B cell (primary cell): Measurements from ENCODE around the gene NCK2. TPM values are rescaled to one million over a fixed set of nuclear protein-coding genes. Genes with fewer than 3 reads are reported as not detected.

Experiments
- ATAC-seq: fragments of 200-7000 bp; cut with Tn5 transposase; one replicate; pipeline ENCODE4 v1.10.0; 2021; ENCODE audit warnings: low read depth, mild to moderate bottlenecking, moderate number of reproducible peaks, moderate library complexity
- CTCF ChIA-PET: fragments of 350-600 bp; sonication (Branson Sonifier 250); formaldehyde crosslinking; loops from one replicate; lab custom pipeline; 2021; ENCODE audit warnings: antibody characterized with exemption, inconsistent platforms; lab: Charles Lee
- POLR2A ChIA-PET: fragments of 350-600 bp; sonication (Branson Sonifier 250); formaldehyde crosslinking; loops from one replicate; lab custom pipeline; 2021; ENCODE audit warnings: antibody characterized with exemption; lab: Charles Lee
- DNase-seq: peaks from one replicate; pipeline ENCODE4 v3.0.0; 2013
- H2AFZ ChIP-seq: 2 replicates; pipeline ENCODE4 v1.6.1; 2012; ENCODE audit warnings: mild to moderate bottlenecking, low read depth, low read length; ENCODE audit not compliant: insufficient read depth, poor library complexity, severe bottlenecking
- H3K27ac ChIP-seq, 2 donors: 1 replicate in 1 of 2; 2 replicates in 1 of 2; pipeline ENCODE4 v1.5.1; 2012 to 2013; ENCODE audit warnings: low read length in 2 of 2, mild to moderate bottlenecking in 2 of 2, moderate library complexity in 1 of 2
- H3K27me3 ChIP-seq, 4 experiments: fragments of 200-600 bp in 1 of 4; sonication (generic) in 1 of 4; replicated peaks in 1 of 4; 1 replicate in 2 of 4; 2 replicates in 2 of 4; pipeline versions ENCODE4 v1.6.1 to v1.7.0; 2013 to 2016; ENCODE audit warnings: low read length in 3 of 4, mild to moderate bottlenecking in 2 of 4, mixed read lengths in 1 of 4, moderate library complexity in 1 of 4; ENCODE audit not compliant: insufficient read depth in 4 of 4, control insufficient read depth in 3 of 4; ENCODE audit errors: control extremely low read depth in 1 of 4
- H3K36me3 ChIP-seq, 2 experiments: replicated peaks in 1 of 2; 1 replicate in 1 of 2; 2 replicates in 1 of 2; pipeline versions ENCODE4 v1.6.1 to v1.7.1; 2013; ENCODE audit warnings: low read length in 1 of 2; ENCODE audit not compliant: insufficient read depth in 2 of 2, control insufficient read depth in 1 of 2; ENCODE audit errors: control extremely low read depth in 1 of 2, extremely low read depth in 1 of 2
- H3K4me1 ChIP-seq, 2 donors: fragments of 200-600 bp in 1 of 2; sonication (generic) in 1 of 2; 1 replicate in 1 of 2; 2 replicates in 1 of 2; pipeline versions ENCODE4 v1.5.1 to v1.6.1; 2013 to 2017; ENCODE audit warnings: low read length in 2 of 2; ENCODE audit not compliant: control insufficient read depth in 2 of 2, insufficient read depth in 2 of 2
- H3K4me2 ChIP-seq: replicated peaks from 2 replicates; pipeline ENCODE3; 2012; ENCODE audit warnings: mild to moderate bottlenecking, low read depth, low read length; ENCODE audit not compliant: poor library complexity, severe bottlenecking
- H3K4me3 ChIP-seq, 5 experiments: fragments of 200-600 bp in 1 of 5; sonication (generic) in 1 of 5; 1 replicate in 3 of 5; 2 replicates in 2 of 5; pipeline versions ENCODE4 v1.5.1 to v1.7.0; 2011 to 2016; ENCODE audit warnings: low read length in 4 of 5, mild to moderate bottlenecking in 4 of 5, low read depth in 2 of 5, control low read depth in 1 of 5, moderate library complexity in 1 of 5; ENCODE audit not compliant: insufficient read depth in 1 of 5; ENCODE audit errors: control extremely low read depth in 1 of 5, extremely low read depth in 1 of 5
- H3K79me2 ChIP-seq: fragments of 200-600 bp; sonication (generic); one replicate; pipeline ENCODE4 v1.6.0; 2016; ENCODE audit warnings: low read length; ENCODE audit not compliant: control insufficient read depth, insufficient read depth
- H3K9ac ChIP-seq: fragments of 200-600 bp; sonication (generic); 2 replicates; pipeline ENCODE4 v1.6.1; 2017; ENCODE audit warnings: mild to moderate bottlenecking, low read length, moderate library complexity
- H3K9me3 ChIP-seq, 3 donors: one replicate each; pipeline versions ENCODE4 v1.6.1 to v1.7.1; 2013; ENCODE audit warnings: low read length in 2 of 3; ENCODE audit not compliant: control insufficient read depth in 2 of 3, insufficient read depth in 1 of 3; ENCODE audit errors: control extremely low read depth in 1 of 3
- H4K20me1 ChIP-seq: 2 replicates; pipeline ENCODE4 v1.6.0; 2012; ENCODE audit warnings: mild to moderate bottlenecking, low read length; ENCODE audit not compliant: insufficient read depth, control insufficient read depth, poor library complexity, severe bottlenecking
- H3K27ac Mint-ChIP-seq: one replicate; pipeline ENCODE4 v1.8.0; 2021; ENCODE audit warnings: mixed read lengths
- H3K27me3 Mint-ChIP-seq: one replicate; pipeline ENCODE4 v1.8.0; 2021; ENCODE audit warnings: mixed read lengths
- H3K4me1 Mint-ChIP-seq: one replicate; pipeline ENCODE4 v1.8.0; 2021; ENCODE audit warnings: mixed read lengths
- H3K4me3 Mint-ChIP-seq: one replicate; pipeline ENCODE4 v1.8.0; 2021; ENCODE audit warnings: mixed read lengths
- H3K9me3 Mint-ChIP-seq: one replicate; pipeline ENCODE4 v1.8.0; 2022; ENCODE audit warnings: mixed read lengths; ENCODE audit not compliant: insufficient read depth
- EZH2 ChIP-seq: IDR thresholded peaks from 2 replicates; pipeline ENCODE4 v1.6.1; 2012; ENCODE audit warnings: borderline replicate concordance, low read depth, mild to moderate bottlenecking, moderate library complexity, low read length; ENCODE audit not compliant: insufficient read depth, poor library complexity, severe bottlenecking
- WGBS: methylation state at CpG from one replicate; pipeline ENCODE4 v1.1.5; 2013; ENCODE audit warnings: missing lambda C conversion rate; ENCODE audit not compliant: insufficient coverage; 5-methylcytosine and 5-hydroxymethylcytosine counted together
- intact Hi-C: fragments of 100-400 bp; cut with micrococcal nuclease; formaldehyde crosslinking; loops from one replicate; pipeline ENCODE4 v1.10.0; 2022
- polyA plus RNA-seq: library from polyadenylated mRNA; depleted of rRNA; stranded (reverse); fragments of >200 nt; gene quantifications from 2 replicates; pipeline ENCODE4 v1.2.3, GENCODE V29; 2012
- total RNA-seq, 2 donors: library from RNA; stranded (reverse); fragments of 120-200 nt in 1 of 2; gene quantifications; 1 replicate in 1 of 2; 2 replicates in 1 of 2; pipeline versions ENCODE4 v1.2.3 to v1.2.4, GENCODE V29; 2013 to 2022
- TF ChIP-seq, protein P1 (sequence below): fragments of 200-600 bp; IDR thresholded peaks from one replicate; pipeline ENCODE4 v1.8.0; 2022; ENCODE audit warnings: antibody characterized with exemption, mild to moderate bottlenecking

NCK2 gene
- total and polyA plus RNA-seq, 2 donors (not counting 1 experiment from before 2014, with no cell fraction given), result 64.2 to 72.3 TPM

GRCh38 chr2:105771836-105772235 lies 27.1 kb downstream of the NCK2 start:
- Histone ChIP-seq H3K9ac (no peak overlapping the region), H3K9me3 (peaks cover 0 to 12% (median 0%) of the 10 kb centered on the region in 3 donors), H2AFZ (no peak overlapping the region), H3K27ac (peak overlapping the region in 1 of 2 donors; percentile 91), H3K4me3 (no peak overlapping the region), H3K4me1 (peaks cover 59 to 64% of the 10 kb centered on the region in 2 donors), H3K4me2 (no peak overlapping the region), H3K27me3 (no peaks in the 10 kb centered on the region), H4K20me1 (peaks cover 32% of the 10 kb centered on the region), H3K36me3 (peaks cover 8 to 19% of the 10 kb centered on the region in 2 experiments), H3K79me2 (peaks cover 94% of the 10 kb centered on the region)
- ChIA-PET CTCF (interaction anchor here (1.7 kb wide), 1 partner anchor 16 kb away, joined by 5 read pairs; no protein-coding TSS in a partner anchor), POLR2A (no interaction called here)
- DNase-seq (no peak), ATAC-seq (no peak)
- Mint-ChIP-seq H3K27ac (peak overlapping the region; percentile 54), H3K9me3 (no peaks in the 10 kb centered on the region), H3K27me3 (no peaks in the 10 kb centered on the region), H3K4me3 (no peak overlapping the region), H3K4me1 (peaks cover 83% of the 10 kb centered on the region)
- intact Hi-C loops, result no loop called here
- TF ChIP-seq EZH2, result no peak
- TF ChIP-seq, protein P1, sequence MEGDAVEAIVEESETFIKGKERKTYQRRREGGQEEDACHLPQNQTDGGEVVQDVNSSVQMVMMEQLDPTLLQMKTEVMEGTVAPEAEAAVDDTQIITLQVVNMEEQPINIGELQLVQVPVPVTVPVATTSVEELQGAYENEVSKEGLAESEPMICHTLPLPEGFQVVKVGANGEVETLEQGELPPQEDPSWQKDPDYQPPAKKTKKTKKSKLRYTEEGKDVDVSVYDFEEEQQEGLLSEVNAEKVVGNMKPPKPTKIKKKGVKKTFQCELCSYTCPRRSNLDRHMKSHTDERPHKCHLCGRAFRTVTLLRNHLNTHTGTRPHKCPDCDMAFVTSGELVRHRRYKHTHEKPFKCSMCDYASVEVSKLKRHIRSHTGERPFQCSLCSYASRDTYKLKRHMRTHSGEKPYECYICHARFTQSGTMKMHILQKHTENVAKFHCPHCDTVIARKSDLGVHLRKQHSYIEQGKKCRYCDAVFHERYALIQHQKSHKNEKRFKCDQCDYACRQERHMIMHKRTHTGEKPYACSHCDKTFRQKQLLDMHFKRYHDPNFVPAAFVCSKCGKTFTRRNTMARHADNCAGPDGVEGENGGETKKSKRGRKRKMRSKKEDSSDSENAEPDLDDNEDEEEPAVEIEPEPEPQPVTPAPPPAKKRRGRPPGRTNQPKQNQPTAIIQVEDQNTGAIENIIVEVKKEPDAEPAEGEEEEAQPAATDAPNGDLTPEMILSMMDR, result no peak
- WGBS, result 99% methylated on average over 7 of the region's 9 CpGs

GRCh38 chr2:105772362-105772761 lies 27.6 kb downstream of the NCK2 start:
- Mint-ChIP-seq H3K4me3 (no peak overlapping the region), H3K27ac (peak overlapping the region; percentile 79), H3K9me3 (no peaks in the 10 kb centered on the region), H3K27me3 (no peaks in the 10 kb centered on the region), H3K4me1 (peaks cover 83% of the 10 kb centered on the region)
- DNase-seq (no peak), ATAC-seq (no peak)
- ChIA-PET CTCF (interaction anchor here (1.7 kb wide), 1 partner anchor 16 kb away, joined by 5 read pairs; no protein-coding TSS in a partner anchor), POLR2A (interaction anchor here (0.7 kb wide), 1 partner anchor 113 kb away, joined by 5 read pairs; no protein-coding TSS in a partner anchor)
- H4K20me1 ChIP-seq, result peaks cover 27% of the 10 kb centered on the region
- H3K9me3 ChIP-seq, result peaks cover 0 to 11% (median 0%) of the 10 kb centered on the region in 3 donors
- peak overlapping the region in 1 of 2 donors; percentile 91 for H3K27ac ChIP-seq
- no peak overlapping the region for H3K9ac ChIP-seq
- no peak overlapping the region for H2AFZ ChIP-seq
- peaks cover 94% of the 10 kb centered on the region for H3K79me2 ChIP-seq
- intact Hi-C loops, result no loop called here
- H3K36me3 ChIP-seq, result peaks cover 8 to 14% of the 10 kb centered on the region in 2 experiments
- no peak overlapping the region for H3K4me3 ChIP-seq
- no peak overlapping the region for H3K4me2 ChIP-seq
- WGBS, result 97% methylated on average over 5 of the region's 5 CpGs
- H3K27me3 ChIP-seq, result no peaks in the 10 kb centered on the region
- peaks cover 65 to 70% of the 10 kb centered on the region in 2 donors for H3K4me1 ChIP-seq
- no peak for TF ChIP-seq EZH2
- TF ChIP-seq, protein P1, result no peak
